ENCODE data around the gene LACTB.

LACTB gene

GRCh38 chr15:63075984-63076713 is 45.5 kb upstream of the LACTB start:
- peaks cover 15% of the 10 kb centered on the region for H3K36me3 ChIP-seq (replicated peaks)
- no peak for TF ChIP-seq CTCF (IDR thresholded peaks at IDR 0.05; ENCODE audit: low read depth, low read length, missing control alignments)
- H3K4me3 ChIP-seq (ENCODE audit: low read depth, low read length): no peak overlapping the region
- in situ Hi-C loops (cut with HindIII; ENCODE audit: low pct_ligation_motif_present, low sequenced_read_pairs): no loop called here
- no peak overlapping the region for H3K27ac ChIP-seq
- no peak for DNase-seq
- no peaks in the 10 kb centered on the region for H3K27me3 ChIP-seq (replicated peaks)

GRCh38 chr15:63076714-63077046 is 45.0 kb upstream of the LACTB start:
- no peak overlapping the region for H3K27ac ChIP-seq
- no peak for TF ChIP-seq CTCF (IDR thresholded peaks at IDR 0.05; ENCODE audit: low read depth, low read length, missing control alignments)
- peaks cover 9% of the 10 kb centered on the region for H3K36me3 ChIP-seq (replicated peaks)
- no peak overlapping the region for H3K4me3 ChIP-seq (ENCODE audit: low read depth, low read length)
- DNase-seq: no peak
- in situ Hi-C loops (cut with HindIII; ENCODE audit: low pct_ligation_motif_present, low sequenced_read_pairs): no loop called here
- no peaks in the 10 kb centered on the region for H3K27me3 ChIP-seq (replicated peaks)

GRCh38 chr15:63077952-63078351 is 43.7 kb upstream of the LACTB start:
- no peak for TF ChIP-seq CTCF (IDR thresholded peaks at IDR 0.05; ENCODE audit: low read depth, low read length, missing control alignments)
- no peaks in the 10 kb centered on the region for H3K27me3 ChIP-seq (replicated peaks)
- no peak for DNase-seq
- no peak overlapping the region for H3K27ac ChIP-seq
- H3K4me3 ChIP-seq (ENCODE audit: low read depth, low read length): no peak overlapping the region
- in situ Hi-C loops (cut with HindIII; ENCODE audit: low pct_ligation_motif_present, low sequenced_read_pairs): no loop called here
- H3K36me3 ChIP-seq (replicated peaks): peaks cover under 1% of the 10 kb centered on the region

GRCh38 chr15:63079947-63080626 is 41.6 kb upstream of the LACTB start:
- no peak for TF ChIP-seq CTCF (IDR thresholded peaks at IDR 0.05; ENCODE audit: low read depth, low read length, missing control alignments)
- H3K36me3 ChIP-seq (replicated peaks): no peaks in the 10 kb centered on the region
- H3K27me3 ChIP-seq (replicated peaks): no peaks in the 10 kb centered on the region
- in situ Hi-C loops (cut with HindIII; ENCODE audit: low pct_ligation_motif_present, low sequenced_read_pairs): no loop called here
- no peak overlapping the region for H3K27ac ChIP-seq
- peak; percentile 53 for DNase-seq
- H3K4me3 ChIP-seq (ENCODE audit: low read depth, low read length): no peak overlapping the region

- no peak for DNase-seq
- in situ Hi-C loops (cut with HindIII; ENCODE audit: low pct_ligation_motif_present, low sequenced_read_pairs): no loop called here
- TF ChIP-seq CTCF (IDR thresholded peaks at IDR 0.05; ENCODE audit: low read depth, low read length, missing control alignments): no peak
- Histone ChIP-seq H3K4me3 (ENCODE audit: low read depth, low read length) (no peak overlapping the region), H3K36me3 (replicated peaks) (no peaks in the 10 kb centered on the region), H3K27me3 (replicated peaks) (no peaks in the 10 kb centered on the region), H3K27ac (no peak overlapping the region)
Measured at GRCh38 chr15:63080634-63081250, 40.9 kb upstream of the LACTB start.
